BE2C (cell line): ENCODE data around the gene MMP23B.

ENCODE experiments used
- DNase-seq: peaks from one replicate; pipeline ENCODE4 v3.0.0-alpha.2; 2020
- H3K27me3 ChIP-seq: fragments of 250-450 bp; sonication (Bioruptor Pico); 2 replicates; pipeline ENCODE4 v1.5.1; 2020; ENCODE audit warnings: mild to moderate bottlenecking
- H3K36me3 ChIP-seq: fragments of 250-450 bp; sonication (Bioruptor Pico); 2 replicates; pipeline ENCODE4 v1.5.1; 2020; ENCODE audit warnings: mild to moderate bottlenecking
- H3K4me1 ChIP-seq: fragments of 250-450 bp; sonication (Bioruptor Pico); 2 replicates; pipeline ENCODE4 v1.5.1; 2020
- H3K4me3 ChIP-seq: 2 replicates; pipeline ENCODE4 v1.5.1; 2011; ENCODE audit warnings: low read depth, low read length
- H3K9me3 ChIP-seq: fragments of 250-450 bp; sonication (Bioruptor Pico); 2 replicates; pipeline ENCODE4 v1.5.1; 2020
- CTCF ChIP-seq: IDR thresholded peaks from 2 replicates; pipeline ENCODE4 v1.5.1; 2012; ENCODE audit warnings: mild to moderate bottlenecking, low read depth, low read length

The MMP23B gene

DNA sequence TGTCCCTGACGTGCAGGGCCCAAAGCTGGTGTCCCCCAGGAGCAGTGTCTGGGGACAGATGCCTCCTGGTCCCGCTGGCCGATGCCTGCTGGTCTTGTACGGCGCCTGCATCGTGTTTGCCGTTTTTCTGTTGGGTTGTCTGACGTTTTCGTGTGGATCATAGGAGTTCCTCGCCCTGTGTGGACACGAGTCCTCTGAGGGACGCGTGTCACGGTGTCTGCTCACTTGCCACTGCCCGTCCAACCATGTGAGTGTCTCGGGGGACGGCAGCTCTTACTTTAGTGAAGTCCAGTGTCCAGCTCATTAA lies 9.2 kb upstream of the MMP23B start:
- no peak for TF ChIP-seq CTCF
- Histone ChIP-seq H3K9me3 (no peaks in the 10 kb centered on the region), H3K27me3 (no peaks in the 10 kb centered on the region), H3K4me1 (peaks cover 4% of the 10 kb centered on the region), H3K36me3 (no peaks in the 10 kb centered on the region), H3K4me3 (no peak overlapping the region)
- no peak for DNase-seq

GRCh38 chr1:1623181-1623630 lies 8.8 kb upstream of the MMP23B start:
- no peaks in the 10 kb centered on the region for H3K36me3 ChIP-seq
- DNase-seq: no peak
- H3K4me3 ChIP-seq: no peak overlapping the region
- H3K27me3 ChIP-seq: no peaks in the 10 kb centered on the region
- no peaks in the 10 kb centered on the region for H3K9me3 ChIP-seq
- peaks cover 4% of the 10 kb centered on the region for H3K4me1 ChIP-seq
- no peak for TF ChIP-seq CTCF

DNA sequence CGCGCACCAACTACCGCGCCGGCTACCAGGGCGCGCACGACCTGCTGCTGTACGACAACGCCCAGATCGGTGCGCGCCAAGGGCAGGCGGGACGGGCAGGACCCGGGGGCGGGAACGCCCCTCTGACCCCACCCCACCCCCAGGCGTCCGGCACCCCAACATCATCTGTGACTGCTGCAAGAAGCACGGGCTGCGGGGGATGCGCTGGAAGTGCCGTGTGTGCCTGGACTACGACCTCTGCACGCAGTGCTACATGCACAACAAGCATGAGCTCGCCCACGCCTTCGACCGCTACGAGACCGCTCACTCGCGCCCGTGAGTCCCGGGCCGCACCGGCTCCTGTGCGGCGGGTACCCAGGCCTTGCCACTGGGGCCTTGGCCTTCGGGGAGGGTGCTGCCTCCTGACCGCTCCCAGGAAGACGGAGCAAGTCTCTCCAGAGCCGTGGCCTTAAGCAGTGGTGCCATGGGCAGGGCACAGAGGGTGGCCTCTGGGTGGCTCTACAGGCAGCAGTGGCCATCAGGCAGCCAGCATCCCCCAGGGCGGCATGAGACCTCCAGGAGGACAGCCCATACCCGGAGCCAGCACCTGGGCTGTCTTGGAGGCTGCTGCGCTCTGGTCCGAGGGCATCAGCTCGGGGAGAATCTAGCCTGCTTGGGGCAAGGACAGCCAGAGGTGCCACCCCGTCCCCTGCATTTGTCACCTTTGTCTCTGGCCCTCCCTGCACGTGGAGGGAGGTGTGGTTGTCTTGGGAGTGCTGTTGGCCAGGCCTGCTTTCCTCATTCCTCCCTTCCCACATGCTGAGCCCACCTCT lies 8.1 kb upstream of the MMP23B start:
- Histone ChIP-seq H3K36me3 (no peaks in the 10 kb centered on the region), H3K27me3 (no peaks in the 10 kb centered on the region), H3K4me1 (peaks cover 4% of the 10 kb centered on the region), H3K4me3 (no peak overlapping the region), H3K9me3 (no peaks in the 10 kb centered on the region)
- peak; percentile 11 for DNase-seq
- TF ChIP-seq CTCF: no peak

DNA sequence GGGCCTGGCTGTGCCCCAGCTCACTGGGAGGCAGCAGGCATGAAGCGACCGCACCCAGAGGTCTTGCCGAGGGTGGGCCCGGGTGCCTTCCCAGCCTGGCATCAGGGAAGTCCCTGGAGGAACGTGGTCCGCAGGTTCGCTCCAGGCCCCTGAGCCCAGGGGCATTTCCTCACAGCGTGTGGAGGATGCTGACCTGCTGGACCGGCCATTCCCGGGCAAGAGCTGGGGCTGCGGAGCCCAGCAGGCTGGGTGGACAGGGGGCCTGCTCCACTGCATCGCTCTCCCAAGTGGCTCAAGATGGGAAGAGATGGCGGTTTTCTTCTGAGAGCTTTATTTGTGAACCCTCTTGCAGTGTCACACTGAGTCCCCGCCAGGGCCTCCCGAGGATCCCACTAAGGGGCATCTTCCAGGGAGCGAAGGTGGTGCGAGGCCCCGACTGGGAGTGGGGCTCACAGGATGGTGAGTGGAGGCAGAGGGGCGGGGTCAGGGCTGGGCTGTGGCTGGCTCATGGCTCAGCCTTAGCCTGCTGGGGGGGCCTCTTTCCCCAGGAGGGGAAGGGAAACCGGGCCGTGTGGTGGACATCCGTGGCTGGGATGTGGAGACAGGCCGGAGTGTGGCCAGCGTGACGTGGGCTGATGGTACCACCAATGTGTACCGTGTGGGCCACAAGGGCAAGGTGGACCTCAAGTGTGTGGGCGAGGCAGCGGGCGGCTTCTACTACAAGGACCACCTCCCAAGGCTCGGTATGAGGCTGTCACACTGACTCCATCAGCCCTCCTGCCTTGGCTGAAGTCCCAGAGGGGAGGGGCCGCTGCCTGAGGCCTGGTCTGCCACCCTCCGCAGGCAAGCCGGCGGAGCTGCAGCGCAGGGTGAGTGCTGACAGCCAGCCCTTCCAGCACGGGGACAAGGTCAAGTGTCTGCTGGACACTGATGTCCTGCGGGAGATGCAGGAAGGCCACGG lies 7.2 kb upstream of the MMP23B start:
- Histone ChIP-seq H3K9me3 (no peaks in the 10 kb centered on the region), H3K27me3 (no peaks in the 10 kb centered on the region), H3K36me3 (no peaks in the 10 kb centered on the region), H3K4me3 (no peak overlapping the region), H3K4me1 (peaks cover 4% of the 10 kb centered on the region)
- TF ChIP-seq CTCF: peak; percentile 5; the same call in 1 of the 2 replicates
- peak; percentile 91 for DNase-seq

- no peak for TF ChIP-seq CTCF
- Histone ChIP-seq H3K9me3 (no peaks in the 10 kb centered on the region), H3K27me3 (no peaks in the 10 kb centered on the region), H3K4me3 (no peak overlapping the region), H3K36me3 (no peaks in the 10 kb centered on the region), H3K4me1 (peaks cover 4% of the 10 kb centered on the region)
- DNase-seq: peak; percentile 12
These were observed 6.6 kb upstream of the MMP23B start for GRCh38 chr1:1625404-1625775.
